WTC11 (cell line): ENCODE data around the gene EML6.

Source experiments
- CBFB ChIP-seq: sonication (generic); formaldehyde crosslinking; IDR thresholded peaks from 2 replicates; pipeline ENCODE4 v1.8.1; 2022; ENCODE audit warnings: mild to moderate bottlenecking, low read depth, missing genetic modification reagents
- ELF4 ChIP-seq: sonication (generic); formaldehyde crosslinking; IDR thresholded peaks from 2 replicates; pipeline ENCODE4 v1.8.1; 2022; ENCODE audit warnings: low read depth, mild to moderate bottlenecking, moderate library complexity, missing genetic modification reagents
- NFATC4 ChIP-seq: fragments of 250-450 bp; sonication (Bioruptor Pico); IDR thresholded peaks from 2 replicates; pipeline ENCODE4 v1.9.0; 2021; ENCODE audit warnings: mild to moderate bottlenecking
- NFE2L1 ChIP-seq: sonication (generic); formaldehyde crosslinking; IDR thresholded peaks from 2 replicates; pipeline ENCODE4 v1.8.1; 2023; ENCODE audit warnings: missing genetic modification reagents
- NR2C2 ChIP-seq: sonication (generic); formaldehyde crosslinking; IDR thresholded peaks from 2 replicates; pipeline ENCODE4 v1.8.0; 2022; ENCODE audit warnings: mild to moderate bottlenecking, missing genetic modification reagents
- ZNF138 ChIP-seq: sonication (generic); formaldehyde crosslinking; conservative IDR thresholded peaks from 2 replicates; pipeline ENCODE4 v1.8.1; 2022; ENCODE audit warnings: mild to moderate bottlenecking, moderate library complexity, missing genetic modification reagents
- ZNF671 ChIP-seq: fragments of 250-450 bp; sonication (Bioruptor Pico); IDR thresholded peaks from 2 replicates; pipeline ENCODE4 v1.8.0; 2021; ENCODE audit warnings: mild to moderate bottlenecking
- TF ChIP-seq, protein P1 (sequence below): fragments of 200-600 bp; IDR thresholded peaks from 2 replicates; pipeline ENCODE4 v1.8.0; 2022; ENCODE audit warnings: antibody characterized with exemption
- TF ChIP-seq, protein P2 (sequence below): sonication (generic); formaldehyde crosslinking; IDR thresholded peaks from 2 replicates; pipeline ENCODE4 v1.8.1; 2022; ENCODE audit warnings: low read depth, missing genetic modification reagents, borderline replicate concordance
- TF ChIP-seq, protein P3 (sequence below): sonication (generic); formaldehyde crosslinking; IDR thresholded peaks from 2 replicates; pipeline ENCODE4 v1.8.0; 2022; ENCODE audit warnings: mild to moderate bottlenecking, missing genetic modification reagents
- TF ChIP-seq, protein P4 (sequence below): fragments of 250-450 bp; sonication (Bioruptor Pico); IDR thresholded peaks from 2 replicates; pipeline ENCODE4 v1.9.0; 2021; ENCODE audit warnings: mild to moderate bottlenecking
- TF ChIP-seq, protein P5 (sequence below): sonication (generic); formaldehyde crosslinking; IDR thresholded peaks from 2 replicates; pipeline ENCODE4 v1.8.1; 2022; ENCODE audit warnings: mild to moderate bottlenecking, missing genetic modification reagents, moderate library complexity, borderline replicate concordance

DNA sequence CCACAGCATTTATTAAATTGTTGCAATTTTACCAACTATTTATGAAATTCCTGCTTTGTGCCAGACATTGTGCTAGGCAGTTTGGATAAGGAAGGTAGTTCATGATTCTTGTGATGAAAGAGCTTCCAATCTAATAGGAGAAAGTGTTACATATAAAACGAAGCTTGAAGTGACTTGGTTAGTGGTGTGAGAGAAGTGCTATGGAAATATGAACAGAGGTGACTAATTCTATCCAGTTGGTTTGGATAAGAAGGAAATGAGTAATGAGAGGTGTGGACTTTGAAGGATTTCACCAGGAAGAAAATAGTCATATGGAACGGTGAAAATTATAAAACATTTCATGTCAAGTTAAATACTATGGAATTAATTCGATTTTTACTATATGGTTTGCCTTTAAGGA lies 48.6 kb downstream of the EML6 start:
- TF ChIP-seq, protein P1, sequence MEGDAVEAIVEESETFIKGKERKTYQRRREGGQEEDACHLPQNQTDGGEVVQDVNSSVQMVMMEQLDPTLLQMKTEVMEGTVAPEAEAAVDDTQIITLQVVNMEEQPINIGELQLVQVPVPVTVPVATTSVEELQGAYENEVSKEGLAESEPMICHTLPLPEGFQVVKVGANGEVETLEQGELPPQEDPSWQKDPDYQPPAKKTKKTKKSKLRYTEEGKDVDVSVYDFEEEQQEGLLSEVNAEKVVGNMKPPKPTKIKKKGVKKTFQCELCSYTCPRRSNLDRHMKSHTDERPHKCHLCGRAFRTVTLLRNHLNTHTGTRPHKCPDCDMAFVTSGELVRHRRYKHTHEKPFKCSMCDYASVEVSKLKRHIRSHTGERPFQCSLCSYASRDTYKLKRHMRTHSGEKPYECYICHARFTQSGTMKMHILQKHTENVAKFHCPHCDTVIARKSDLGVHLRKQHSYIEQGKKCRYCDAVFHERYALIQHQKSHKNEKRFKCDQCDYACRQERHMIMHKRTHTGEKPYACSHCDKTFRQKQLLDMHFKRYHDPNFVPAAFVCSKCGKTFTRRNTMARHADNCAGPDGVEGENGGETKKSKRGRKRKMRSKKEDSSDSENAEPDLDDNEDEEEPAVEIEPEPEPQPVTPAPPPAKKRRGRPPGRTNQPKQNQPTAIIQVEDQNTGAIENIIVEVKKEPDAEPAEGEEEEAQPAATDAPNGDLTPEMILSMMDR = no peak
- TF ChIP-seq ELF4 (no peak), NFE2L1 (CRISPR knock-in tag) (no peak), ZNF138 (no peak), NFATC4 (no peak), CBFB (CRISPR knock-in tag) (no peak), NR2C2 (no peak), ZNF671 (CRISPR knock-in tag) (no peak)
- TF ChIP-seq, protein P2, sequence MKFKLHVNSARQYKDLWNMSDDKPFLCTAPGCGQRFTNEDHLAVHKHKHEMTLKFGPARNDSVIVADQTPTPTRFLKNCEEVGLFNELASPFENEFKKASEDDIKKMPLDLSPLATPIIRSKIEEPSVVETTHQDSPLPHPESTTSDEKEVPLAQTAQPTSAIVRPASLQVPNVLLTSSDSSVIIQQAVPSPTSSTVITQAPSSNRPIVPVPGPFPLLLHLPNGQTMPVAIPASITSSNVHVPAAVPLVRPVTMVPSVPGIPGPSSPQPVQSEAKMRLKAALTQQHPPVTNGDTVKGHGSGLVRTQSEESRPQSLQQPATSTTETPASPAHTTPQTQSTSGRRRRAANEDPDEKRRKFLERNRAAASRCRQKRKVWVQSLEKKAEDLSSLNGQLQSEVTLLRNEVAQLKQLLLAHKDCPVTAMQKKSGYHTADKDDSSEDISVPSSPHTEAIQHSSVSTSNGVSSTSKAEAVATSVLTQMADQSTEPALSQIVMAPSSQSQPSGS (CRISPR knock-in tag) = no peak
- TF ChIP-seq, protein P3, sequence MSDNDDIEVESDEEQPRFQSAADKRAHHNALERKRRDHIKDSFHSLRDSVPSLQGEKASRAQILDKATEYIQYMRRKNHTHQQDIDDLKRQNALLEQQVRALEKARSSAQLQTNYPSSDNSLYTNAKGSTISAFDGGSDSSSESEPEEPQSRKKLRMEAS = no peak
- TF ChIP-seq, protein P4, sequence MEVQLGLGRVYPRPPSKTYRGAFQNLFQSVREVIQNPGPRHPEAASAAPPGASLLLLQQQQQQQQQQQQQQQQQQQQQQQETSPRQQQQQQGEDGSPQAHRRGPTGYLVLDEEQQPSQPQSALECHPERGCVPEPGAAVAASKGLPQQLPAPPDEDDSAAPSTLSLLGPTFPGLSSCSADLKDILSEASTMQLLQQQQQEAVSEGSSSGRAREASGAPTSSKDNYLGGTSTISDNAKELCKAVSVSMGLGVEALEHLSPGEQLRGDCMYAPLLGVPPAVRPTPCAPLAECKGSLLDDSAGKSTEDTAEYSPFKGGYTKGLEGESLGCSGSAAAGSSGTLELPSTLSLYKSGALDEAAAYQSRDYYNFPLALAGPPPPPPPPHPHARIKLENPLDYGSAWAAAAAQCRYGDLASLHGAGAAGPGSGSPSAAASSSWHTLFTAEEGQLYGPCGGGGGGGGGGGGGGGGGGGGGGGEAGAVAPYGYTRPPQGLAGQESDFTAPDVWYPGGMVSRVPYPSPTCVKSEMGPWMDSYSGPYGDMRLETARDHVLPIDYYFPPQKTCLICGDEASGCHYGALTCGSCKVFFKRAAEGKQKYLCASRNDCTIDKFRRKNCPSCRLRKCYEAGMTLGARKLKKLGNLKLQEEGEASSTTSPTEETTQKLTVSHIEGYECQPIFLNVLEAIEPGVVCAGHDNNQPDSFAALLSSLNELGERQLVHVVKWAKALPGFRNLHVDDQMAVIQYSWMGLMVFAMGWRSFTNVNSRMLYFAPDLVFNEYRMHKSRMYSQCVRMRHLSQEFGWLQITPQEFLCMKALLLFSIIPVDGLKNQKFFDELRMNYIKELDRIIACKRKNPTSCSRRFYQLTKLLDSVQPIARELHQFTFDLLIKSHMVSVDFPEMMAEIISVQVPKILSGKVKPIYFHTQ = no peak
- TF ChIP-seq, protein P5, sequence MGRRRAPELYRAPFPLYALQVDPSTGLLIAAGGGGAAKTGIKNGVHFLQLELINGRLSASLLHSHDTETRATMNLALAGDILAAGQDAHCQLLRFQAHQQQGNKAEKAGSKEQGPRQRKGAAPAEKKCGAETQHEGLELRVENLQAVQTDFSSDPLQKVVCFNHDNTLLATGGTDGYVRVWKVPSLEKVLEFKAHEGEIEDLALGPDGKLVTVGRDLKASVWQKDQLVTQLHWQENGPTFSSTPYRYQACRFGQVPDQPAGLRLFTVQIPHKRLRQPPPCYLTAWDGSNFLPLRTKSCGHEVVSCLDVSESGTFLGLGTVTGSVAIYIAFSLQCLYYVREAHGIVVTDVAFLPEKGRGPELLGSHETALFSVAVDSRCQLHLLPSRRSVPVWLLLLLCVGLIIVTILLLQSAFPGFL (CRISPR knock-in tag) = no peak
